Stimulated activated CD4-positive, alpha-beta T cell treated with anti-CD3 and anti-CD28 coated beads, Interleukin-4, amount 100 ng/mL, for 1 hour (primary cell): ENCODE measurements around the gene BRD7.

Experiments
- DNase-seq: peaks from one replicate; pipeline ENCODE4 v3.0.0-alpha.2; 2020

Gene BRD7

GRCh38 chr16:50270510-50271147, 98.2 kb downstream of the BRD7 start:
- no peak for DNase-seq

- no peak for DNase-seq
Observed at GRCh38 chr16:50269769-50270509, 98.8 kb downstream of the BRD7 start.

GRCh38 chr16:50269061-50269705, 99.6 kb downstream of the BRD7 start:
- no peak for DNase-seq

GRCh38 chr16:50268352-50268751, 100.4 kb downstream of the BRD7 start:
- no peak for DNase-seq

DNA sequence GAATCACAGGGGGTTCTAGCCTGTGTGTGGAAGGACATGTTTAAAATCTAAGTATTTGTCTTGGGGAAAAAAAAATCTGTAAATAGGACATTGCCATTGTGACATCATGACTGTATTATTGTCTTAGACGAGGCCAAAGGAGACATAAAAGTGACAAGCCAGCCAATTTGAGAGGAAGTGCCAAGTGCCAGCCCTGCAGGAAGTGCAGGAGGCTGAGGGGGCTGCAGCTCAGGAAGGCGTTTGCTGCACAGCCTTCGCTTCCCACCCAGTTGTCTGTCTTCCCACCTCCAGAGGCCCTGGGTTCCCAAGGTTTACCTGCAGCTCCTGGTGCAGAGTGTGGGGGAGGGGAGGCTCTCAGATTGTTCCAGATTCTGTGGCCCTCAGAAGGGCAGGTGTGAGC, 101.1 kb downstream of the BRD7 start:
- no peak for DNase-seq

DNA sequence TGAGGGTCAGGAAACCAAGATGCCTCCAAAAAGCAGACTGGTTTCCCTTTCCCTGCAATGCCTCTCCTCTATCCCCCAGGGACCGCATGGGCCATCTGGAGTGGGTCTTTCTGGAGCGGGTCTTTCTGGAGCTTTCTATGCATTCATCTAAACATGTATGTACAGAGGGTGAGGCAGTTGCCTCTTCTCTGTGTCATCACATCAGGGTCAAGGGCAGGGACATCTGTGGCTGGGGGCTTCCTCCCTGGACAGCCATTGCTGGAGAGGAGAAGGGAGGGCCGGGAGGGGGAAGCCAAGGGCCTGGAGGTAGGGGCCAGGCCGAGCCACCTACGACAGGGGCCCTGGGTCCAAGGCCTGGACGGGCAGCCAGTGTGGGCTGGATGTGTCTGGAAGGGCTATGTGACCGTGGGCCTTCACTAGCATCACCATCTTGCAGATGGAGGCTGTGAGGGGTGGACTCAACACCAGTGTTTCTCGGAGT, 101.6 kb downstream of the BRD7 start:
- no peak for DNase-seq

DNA sequence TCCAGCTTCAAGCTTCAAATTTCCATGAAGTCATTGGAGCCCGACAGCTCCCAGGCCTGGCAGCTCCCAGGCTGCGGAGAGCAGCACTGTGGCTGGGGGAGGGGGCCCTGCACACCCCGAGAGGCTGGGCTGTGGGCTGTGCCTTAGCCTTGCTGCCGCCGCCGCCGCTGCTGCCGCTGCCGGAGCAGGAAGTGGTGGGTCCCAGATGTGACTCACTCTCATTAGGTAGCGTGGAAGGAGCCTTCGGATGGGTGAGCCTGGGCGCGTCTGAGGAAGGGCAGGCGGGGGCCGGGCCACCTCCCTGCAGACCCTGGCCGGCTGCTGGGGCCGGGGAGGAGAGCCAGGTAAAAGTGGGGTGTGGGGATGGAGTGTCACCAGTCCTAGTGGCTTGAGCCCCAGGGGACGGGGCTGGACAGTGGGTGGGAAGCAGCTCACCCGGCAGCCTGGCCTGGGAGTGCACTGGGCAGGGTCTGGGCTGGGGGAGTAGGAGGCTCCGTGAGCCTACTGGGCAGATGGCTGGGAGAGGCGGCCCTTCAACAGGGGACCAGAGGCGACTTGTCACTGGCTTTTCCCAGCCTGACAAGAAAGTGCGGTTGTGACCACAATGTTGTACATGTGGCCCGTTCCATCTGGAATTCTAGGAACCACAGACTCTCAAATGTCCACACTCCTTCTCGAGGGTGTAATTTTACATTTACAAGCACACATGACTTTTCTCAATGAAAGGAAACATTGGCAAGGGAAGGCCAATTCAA, 102.3 kb downstream of the BRD7 start, which contains the start of gene ADCY7:
Gene ADCY7, plus strand, starts transcription at position 215 of the 755 bp plus-strand sequence. CDS start 21,629 bp downstream, outside the sequence.
- peak; percentile 83 for DNase-seq
